Measurements from ENCODE around the gene KREMEN1. TPM values are rescaled to one million over a fixed set of nuclear protein-coding genes. Genes with fewer than 3 reads are reported as not detected.

Gene KREMEN1
- total and polyA plus RNA-seq, 2 of the 4 experiments (the other 2 are of a cell fraction): 2.9 to 4.6 TPM

- no peaks in the 10 kb centered on the region for H3K27me3 ChIP-seq (ENCODE audit: control insufficient read depth, insufficient read depth, low read length)
- dilution Hi-C loops (cut with HindIII; ENCODE audit: low sequenced_read_pairs, unreplicated experiment) (no loop called here), intact Hi-C loops (cut with micrococcal nuclease) (no loop called here), in situ Hi-C loops (cut with MboI; ENCODE audit: low sequenced_read_pairs) (no loop called here)
- H2AK5ac ChIP-seq (ENCODE audit: low read depth, low read length): no peak overlapping the region
- no peak overlapping the region for H3K56ac ChIP-seq (ENCODE audit: extremely low read depth, insufficient read depth, low read length)
- TF ChIP-seq RFX5 (IDR thresholded peaks at IDR 0.05; ENCODE audit: low read depth, low read length) (no peak), BHLHE40 (IDR thresholded peaks at IDR 0.05; ENCODE audit: low read depth, low read length) (no peak), NFE2L2 (IDR thresholded peaks at IDR 0.05; ENCODE audit: low read depth, low read length) (no peak)
- TF ChIP-seq, protein P1, sequence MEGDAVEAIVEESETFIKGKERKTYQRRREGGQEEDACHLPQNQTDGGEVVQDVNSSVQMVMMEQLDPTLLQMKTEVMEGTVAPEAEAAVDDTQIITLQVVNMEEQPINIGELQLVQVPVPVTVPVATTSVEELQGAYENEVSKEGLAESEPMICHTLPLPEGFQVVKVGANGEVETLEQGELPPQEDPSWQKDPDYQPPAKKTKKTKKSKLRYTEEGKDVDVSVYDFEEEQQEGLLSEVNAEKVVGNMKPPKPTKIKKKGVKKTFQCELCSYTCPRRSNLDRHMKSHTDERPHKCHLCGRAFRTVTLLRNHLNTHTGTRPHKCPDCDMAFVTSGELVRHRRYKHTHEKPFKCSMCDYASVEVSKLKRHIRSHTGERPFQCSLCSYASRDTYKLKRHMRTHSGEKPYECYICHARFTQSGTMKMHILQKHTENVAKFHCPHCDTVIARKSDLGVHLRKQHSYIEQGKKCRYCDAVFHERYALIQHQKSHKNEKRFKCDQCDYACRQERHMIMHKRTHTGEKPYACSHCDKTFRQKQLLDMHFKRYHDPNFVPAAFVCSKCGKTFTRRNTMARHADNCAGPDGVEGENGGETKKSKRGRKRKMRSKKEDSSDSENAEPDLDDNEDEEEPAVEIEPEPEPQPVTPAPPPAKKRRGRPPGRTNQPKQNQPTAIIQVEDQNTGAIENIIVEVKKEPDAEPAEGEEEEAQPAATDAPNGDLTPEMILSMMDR (conservative IDR thresholded peaks at IDR 0.05; ENCODE audit: low read depth, low read length): no peak
- no TSS peak for BruUV-seq (replicated peaks)
- H3K9ac ChIP-seq (ENCODE audit: low read depth, low read length): no peak overlapping the region
- no peaks in the 10 kb centered on the region for H4K20me1 ChIP-seq (ENCODE audit: insufficient read depth, low read length)
- H3K9me3 ChIP-seq (ENCODE audit: control insufficient read depth, insufficient read depth, low read length): no peaks in the 10 kb centered on the region
- H2AFZ ChIP-seq (replicated peaks; ENCODE audit: low read length, poor library complexity): no peak overlapping the region
- no CpG with 5 or more reads among the region's 2 CpGs for WGBS, 2 experiments (ENCODE audit: extremely low coverage in 2 of 2, insufficient read length in 1 of 2)
- POLR2A ChIA-PET (ENCODE audit: unreplicated experiment): no interaction called here
- no peak overlapping the region for H3K4ac ChIP-seq (ENCODE audit: low read depth, low read length)
- H3K14ac ChIP-seq (replicated peaks; ENCODE audit: low read depth, low read length): no peak overlapping the region
- H3K23ac ChIP-seq (ENCODE audit: low read depth, low read length): no peak overlapping the region
- H3K36me3 ChIP-seq (ENCODE audit: control insufficient read depth, insufficient read depth, low read length): no peaks in the 10 kb centered on the region; the same call in 1 of the 2 replicates
- H2BK15ac ChIP-seq (ENCODE audit: low read depth, low read length): no peak overlapping the region
- H3K4me3 ChIP-seq (ENCODE audit: insufficient read depth, low read depth, low read length): no peak overlapping the region
- no peak overlapping the region for H2AK9ac ChIP-seq (replicated peaks; ENCODE audit: low read depth, low read length, poor library complexity)
- CTCF ChIA-PET: interaction anchor here (0.6 kb wide), 1 partner anchor 11 kb away, joined by 3 read pairs; no protein-coding TSS in a partner anchor
- DNase-seq (no peak), ATAC-seq (ENCODE audit: low read depth) (no peak)
- peaks cover 3% of the 10 kb centered on the region; the same call in 1 of the 2 replicates for H3K4me1 ChIP-seq (ENCODE audit: control insufficient read depth, insufficient read depth, low read length)
- no peak overlapping the region for H2BK5ac ChIP-seq (ENCODE audit: low read depth, low read length, poor library complexity, severe bottlenecking)
- no peak overlapping the region for H3K4me2 ChIP-seq (ENCODE audit: low read depth, low read length)
- H4K8ac ChIP-seq (ENCODE audit: low read depth in 2 of 2, low read length in 2 of 2): no peak overlapping the region
- H3K18ac ChIP-seq (ENCODE audit: low read depth, low read length): no peak overlapping the region
- no peak overlapping the region for H2BK20ac ChIP-seq (ENCODE audit: low read depth, low read length)
- no peak overlapping the region for H2BK120ac ChIP-seq (ENCODE audit: low read depth, low read length)
- peaks cover 4% of the 10 kb centered on the region for H3K9me1 ChIP-seq (ENCODE audit: insufficient read depth, low read length)
- H3K27ac ChIP-seq (ENCODE audit: insufficient read depth, low read length): no peak overlapping the region
- no peak overlapping the region for H4K91ac ChIP-seq (ENCODE audit: insufficient read depth, low read depth, low read length)
- no peak overlapping the region for H4K5ac ChIP-seq (ENCODE audit: low read depth, low read length)
- H3K79me1 ChIP-seq (ENCODE audit: low read depth in 1 of 2, low read length in 2 of 2): no peaks in the 10 kb centered on the region
Observed at GRCh38 chr22:29129808-29130140, 56.9 kb downstream of the KREMEN1 start.
